Measurements from ENCODE around the gene GHRL.

DNA sequence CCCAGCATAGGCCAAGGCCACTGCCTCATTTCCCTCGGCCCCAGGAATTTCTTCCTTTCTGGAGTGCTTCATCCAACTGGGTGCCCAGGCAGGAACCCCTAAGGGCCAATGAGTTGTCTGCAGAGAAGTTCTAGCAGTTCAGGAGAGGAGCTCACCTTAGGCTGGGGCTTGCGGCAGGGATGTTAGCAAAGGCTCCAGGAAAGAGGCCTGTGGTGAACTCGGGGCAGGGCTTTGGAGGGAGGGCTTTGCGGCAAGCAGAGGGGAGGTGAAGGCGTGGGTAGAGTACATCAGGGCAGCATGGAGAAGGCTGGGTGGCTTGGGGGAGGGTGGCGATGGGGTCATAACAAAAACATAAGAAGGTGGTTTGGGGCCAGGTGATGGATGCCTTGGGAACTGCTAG lies 1.1 kb downstream of the GHRL start:
- TF ChIP-seq CTCF (IDR thresholded peaks at IDR 0.05) = no peak
- TF ChIP-seq POLR2A (IDR thresholded peaks at IDR 0.05) = no peak

Measured in body of pancreas (tissue), 4 donors.